GM18498 (cell line): Measurements from ENCODE around the gene INTS11.

Source experiments
- ATAC-seq: cut with Tn5 transposase; IDR thresholded peaks from one replicate; pipeline ENCODE4 v1.9.1; 2021; ENCODE audit warnings: mild to moderate bottlenecking, moderate library complexity; ENCODE audit not compliant: unreplicated experiment

INTS11 gene

GRCh38 chr1:1272341-1273208 is 51.9 kb downstream of the INTS11 start:
- peak; percentile 3 for ATAC-seq

DNA sequence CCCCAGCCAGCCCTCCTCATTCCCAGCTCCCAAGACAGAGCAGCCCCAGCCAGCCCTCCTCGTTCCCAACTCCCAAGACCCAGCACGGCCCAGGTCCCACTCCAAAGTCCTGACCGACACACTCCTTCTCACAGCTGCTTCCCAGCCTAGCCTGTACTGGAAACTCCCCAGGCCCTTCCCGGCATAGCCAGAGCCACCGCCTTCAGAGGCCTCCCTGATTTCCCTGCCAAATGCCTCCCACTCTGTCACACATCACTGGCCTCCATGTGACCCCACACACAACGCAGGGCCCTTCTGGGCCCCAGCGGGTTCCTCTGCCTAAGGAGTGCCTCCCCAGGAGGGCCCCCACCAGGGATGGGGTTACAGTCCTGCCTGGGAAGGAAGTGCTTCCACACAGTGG is 53.6 kb downstream of the INTS11 start:
- no peak for ATAC-seq

DNA sequence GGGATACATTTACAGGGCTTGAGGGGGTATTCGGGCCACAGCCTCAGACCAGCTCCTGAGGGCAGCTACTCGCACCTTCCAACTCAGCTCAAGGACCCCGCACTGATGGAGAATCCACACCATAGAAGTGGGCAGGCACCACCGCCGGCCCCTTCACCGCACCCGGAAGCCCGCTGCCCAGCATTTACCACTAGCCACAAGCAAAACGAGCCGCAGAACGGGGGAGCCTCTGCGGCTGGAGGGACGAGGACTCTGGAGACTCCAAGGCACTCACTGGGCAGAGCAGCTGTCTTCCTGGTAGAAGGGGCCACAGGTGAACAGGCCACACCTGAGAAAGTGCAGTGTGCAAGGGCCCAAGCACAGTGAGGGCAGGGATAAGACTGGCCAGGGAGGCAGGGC is 56.2 kb downstream of the INTS11 start:
- no peak for ATAC-seq

- ATAC-seq = no peak
Observed at GRCh38 chr1:1267488-1268283, 56.8 kb downstream of the INTS11 start.

DNA sequence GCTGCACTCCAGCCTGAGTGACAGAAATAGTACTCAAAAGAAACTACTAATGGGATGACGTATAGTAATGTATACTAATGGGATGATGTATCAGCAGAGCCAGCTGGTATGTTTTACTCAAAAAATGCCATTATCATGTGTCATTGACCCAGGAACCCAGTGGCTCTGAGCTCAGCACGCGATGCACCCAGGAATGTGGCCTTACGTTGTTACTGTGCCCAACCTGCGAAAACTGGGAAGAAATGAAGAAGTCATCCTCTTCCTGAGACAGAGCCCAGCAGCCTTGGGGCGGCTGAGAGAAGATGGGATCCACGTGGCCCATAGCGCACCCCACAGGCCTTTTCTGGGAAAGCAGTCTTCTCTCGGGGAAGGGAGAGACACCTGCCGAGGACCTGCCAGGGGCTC is 59.6 kb downstream of the INTS11 start:
- ATAC-seq = no peak

DNA sequence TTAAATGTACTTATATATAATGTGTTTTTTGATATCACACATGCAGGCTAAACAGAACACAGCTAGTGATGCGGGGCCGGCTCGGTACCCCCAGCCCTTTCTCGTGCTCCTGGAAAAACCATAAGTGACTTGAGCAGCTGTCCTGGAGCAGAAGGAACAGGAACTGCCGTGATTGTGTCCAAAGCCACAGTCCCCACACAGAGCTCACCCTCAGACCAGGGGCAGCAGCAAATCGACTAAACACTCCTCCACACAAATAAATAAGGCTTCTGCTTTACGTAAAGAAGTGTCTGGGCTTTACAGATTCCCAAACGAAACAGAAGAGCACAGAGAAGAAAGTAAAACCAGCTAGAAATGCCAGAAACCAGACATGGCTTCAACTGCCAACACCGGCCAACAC is 60.4 kb downstream of the INTS11 start:
- no peak for ATAC-seq

DNA sequence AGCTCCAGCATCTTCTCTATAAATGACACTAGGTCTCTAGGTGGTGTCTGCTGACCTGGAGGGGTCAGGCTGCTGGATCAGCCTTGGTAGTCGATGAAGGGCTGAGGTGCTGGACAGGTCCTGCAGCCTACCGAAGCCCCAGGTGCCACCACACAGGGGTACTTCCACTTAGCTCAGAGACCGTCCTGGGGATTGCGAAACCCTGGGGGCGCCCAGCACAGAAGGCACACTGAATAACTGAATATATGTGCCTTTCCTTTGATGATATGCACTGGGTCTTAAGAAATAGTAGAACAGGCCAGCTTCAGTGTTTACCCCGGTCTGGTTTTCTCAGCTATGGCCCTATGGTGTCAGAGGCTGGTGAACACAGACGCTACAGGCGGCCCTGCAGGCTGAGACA is 61.7 kb downstream of the INTS11 start:
- no peak for ATAC-seq

DNA sequence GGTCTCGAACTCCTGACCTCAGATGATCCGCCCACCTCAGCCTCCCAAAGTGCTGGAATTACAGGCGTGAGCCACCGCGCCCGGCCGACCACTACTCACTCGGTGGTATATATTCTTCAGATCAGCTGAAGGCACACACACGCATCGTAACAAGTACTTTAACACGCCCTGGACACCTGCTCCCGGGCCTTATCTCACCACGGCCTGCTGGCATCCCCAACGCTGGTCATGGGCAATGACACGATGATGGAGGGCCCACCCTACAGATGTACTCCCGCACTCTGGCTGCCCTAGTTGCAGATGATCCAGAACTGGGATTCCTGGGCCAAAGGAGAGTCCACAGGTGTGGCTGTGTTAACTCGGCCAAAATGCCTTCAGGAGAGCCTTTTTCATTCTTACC is 62.4 kb downstream of the INTS11 start:
- no peak for ATAC-seq
